ENCODE measurements around the gene COCH.

COCH gene

DNA sequence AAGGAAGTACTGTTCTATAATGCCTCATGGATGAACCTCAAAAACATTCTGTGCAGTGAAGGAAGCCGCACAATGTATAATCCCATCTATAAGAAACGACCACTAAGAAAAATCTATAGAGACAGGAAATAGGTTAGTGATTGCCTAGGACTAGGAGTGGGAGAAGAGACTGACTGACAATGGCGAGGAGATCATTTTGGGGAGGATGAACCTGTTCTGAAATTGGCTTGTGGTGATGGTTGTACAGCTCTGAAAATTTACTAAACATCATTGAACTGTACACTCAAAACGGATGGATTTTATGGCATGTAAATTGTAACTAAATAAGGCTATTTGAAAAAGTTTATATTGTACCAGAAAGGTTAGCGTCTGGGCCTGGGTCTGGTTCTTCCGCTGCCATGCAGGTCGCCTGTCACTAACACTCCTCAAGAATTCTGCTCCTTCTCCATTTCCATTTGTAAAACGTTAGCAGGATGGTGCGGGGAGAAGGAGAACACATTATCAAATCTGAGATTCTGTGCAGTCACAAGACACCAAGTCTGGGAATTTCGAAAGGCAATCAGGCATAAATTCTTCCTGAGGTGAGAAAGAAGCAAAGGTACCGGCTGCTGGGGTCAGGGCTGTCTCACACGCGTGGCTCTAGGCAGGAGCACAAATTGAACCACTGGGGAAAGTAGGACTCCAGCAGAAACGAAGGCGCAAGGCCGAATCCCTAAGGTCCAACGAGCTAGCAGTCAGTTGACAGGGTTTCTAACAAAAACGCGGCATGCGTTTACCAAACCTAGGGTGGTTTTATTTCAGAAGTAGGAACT, 845 bp upstream of the COCH start:
- no peaks in the 10 kb centered on the region for H3K4me1 ChIP-seq (ENCODE audit: low read length)
- no peak overlapping the region for H3K9ac ChIP-seq (ENCODE audit: low read length)
- peak overlapping the region; percentile 60 for H3K4me2 ChIP-seq (ENCODE audit: low read depth, low read length)

DNA sequence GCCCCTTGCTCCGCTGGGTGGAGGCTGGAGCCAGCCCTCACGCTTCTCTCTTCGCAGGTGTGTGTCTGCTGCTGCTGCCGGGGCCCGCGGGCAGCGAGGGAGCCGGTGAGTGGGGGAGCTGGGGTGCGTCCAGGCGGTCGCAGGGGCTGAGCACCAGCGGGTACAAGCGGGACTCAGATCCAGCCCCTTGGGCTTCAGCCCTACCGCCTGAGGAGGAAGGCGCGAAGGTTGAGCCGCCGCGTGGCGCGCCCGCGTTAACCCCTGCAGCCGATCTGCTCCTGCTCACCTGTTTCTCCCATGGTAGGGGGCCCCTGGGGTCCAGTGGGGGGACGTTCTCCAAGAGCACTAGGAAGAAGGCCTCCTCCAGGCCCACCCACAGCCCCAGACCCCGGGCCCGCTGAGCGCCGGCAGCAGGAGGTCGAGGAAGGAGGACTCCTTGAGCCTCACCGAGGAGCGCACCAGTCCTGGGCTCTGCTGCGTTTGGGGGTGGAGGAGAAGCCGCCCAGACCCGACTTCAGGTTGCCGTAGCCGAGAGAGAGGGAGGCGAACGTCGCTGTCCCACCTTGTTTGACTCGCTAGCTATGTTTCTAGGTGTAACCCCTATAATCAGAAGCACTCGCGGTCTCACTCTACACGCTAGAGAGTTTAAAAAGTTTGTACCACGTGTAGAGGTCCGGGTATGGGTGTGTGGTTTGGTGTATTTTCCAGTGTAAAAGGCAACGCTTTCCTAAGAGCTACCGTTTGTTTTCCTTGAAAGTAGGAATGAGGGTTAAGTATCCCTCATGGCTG, 834 bp downstream of the COCH start:
- H3K9me3 ChIP-seq (replicated peaks; ENCODE audit: insufficient read depth, low read length), result no peaks in the 10 kb centered on the region
- no peak overlapping the region for H3K27ac ChIP-seq (ENCODE audit: low read length)
- peak overlapping the region; percentile 56; the same call in 1 of the 2 replicates for H3K4me3 ChIP-seq (ENCODE audit: low read length)
- H2AFZ ChIP-seq (ENCODE audit: low read length), result peak overlapping the region; percentile 53; the same call in 1 of the 2 replicates
- H4K20me1 ChIP-seq (ENCODE audit: insufficient read depth, low read length), result no peaks in the 10 kb centered on the region
- peak overlapping the region; percentile 60; the same call in 1 of the 2 replicates for H3K4me2 ChIP-seq (ENCODE audit: low read depth, low read length)
- H3K9ac ChIP-seq (ENCODE audit: low read length), result no peak overlapping the region
- H3K79me2 ChIP-seq (ENCODE audit: low read length), result no peaks in the 10 kb centered on the region
- DNase-seq, result no peak
- TF ChIP-seq, protein P1, sequence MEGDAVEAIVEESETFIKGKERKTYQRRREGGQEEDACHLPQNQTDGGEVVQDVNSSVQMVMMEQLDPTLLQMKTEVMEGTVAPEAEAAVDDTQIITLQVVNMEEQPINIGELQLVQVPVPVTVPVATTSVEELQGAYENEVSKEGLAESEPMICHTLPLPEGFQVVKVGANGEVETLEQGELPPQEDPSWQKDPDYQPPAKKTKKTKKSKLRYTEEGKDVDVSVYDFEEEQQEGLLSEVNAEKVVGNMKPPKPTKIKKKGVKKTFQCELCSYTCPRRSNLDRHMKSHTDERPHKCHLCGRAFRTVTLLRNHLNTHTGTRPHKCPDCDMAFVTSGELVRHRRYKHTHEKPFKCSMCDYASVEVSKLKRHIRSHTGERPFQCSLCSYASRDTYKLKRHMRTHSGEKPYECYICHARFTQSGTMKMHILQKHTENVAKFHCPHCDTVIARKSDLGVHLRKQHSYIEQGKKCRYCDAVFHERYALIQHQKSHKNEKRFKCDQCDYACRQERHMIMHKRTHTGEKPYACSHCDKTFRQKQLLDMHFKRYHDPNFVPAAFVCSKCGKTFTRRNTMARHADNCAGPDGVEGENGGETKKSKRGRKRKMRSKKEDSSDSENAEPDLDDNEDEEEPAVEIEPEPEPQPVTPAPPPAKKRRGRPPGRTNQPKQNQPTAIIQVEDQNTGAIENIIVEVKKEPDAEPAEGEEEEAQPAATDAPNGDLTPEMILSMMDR (IDR thresholded peaks at IDR 0.05; ENCODE audit: low read length), result no peak
- no peak for TF ChIP-seq EZH2 (optimal IDR thresholded peaks at IDR 0.05; ENCODE audit: low read depth, low read length)
- TF ChIP-seq EZH2phosphoT487 (IDR thresholded peaks at IDR 0.05; ENCODE audit: low read length), result no peak
- no peaks in the 10 kb centered on the region for H3K27me3 ChIP-seq (replicated peaks; ENCODE audit: insufficient read depth, low read length)
- no peaks in the 10 kb centered on the region for H3F3A ChIP-seq (ENCODE audit: insufficient read depth, low read length)
- no peaks in the 10 kb centered on the region for H3K4me1 ChIP-seq (ENCODE audit: low read length)
- no peaks in the 10 kb centered on the region for H3K36me3 ChIP-seq (replicated peaks; ENCODE audit: insufficient read depth, low read length)
- no peaks in the 10 kb centered on the region for H3K9me2 ChIP-seq (replicated peaks; ENCODE audit: insufficient read depth, low read length)

More for the DNA sequence above, 845 bp upstream of the COCH start:
- Histone ChIP-seq H3K9me2 (replicated peaks; ENCODE audit: insufficient read depth, low read length) (no peaks in the 10 kb centered on the region), H3K27ac (ENCODE audit: low read length) (no peak overlapping the region), H3K36me3 (replicated peaks; ENCODE audit: insufficient read depth, low read length) (no peaks in the 10 kb centered on the region), H4K20me1 (ENCODE audit: insufficient read depth, low read length) (no peaks in the 10 kb centered on the region), H3K79me2 (ENCODE audit: low read length) (no peaks in the 10 kb centered on the region), H2AFZ (ENCODE audit: low read length) (no peak overlapping the region), H3K9me3 (replicated peaks; ENCODE audit: insufficient read depth, low read length) (no peaks in the 10 kb centered on the region), H3K4me3 (ENCODE audit: low read length) (peak overlapping the region; percentile 56; the same call in 1 of the 2 replicates), H3F3A (ENCODE audit: insufficient read depth, low read length) (no peaks in the 10 kb centered on the region), H3K27me3 (replicated peaks; ENCODE audit: insufficient read depth, low read length) (no peaks in the 10 kb centered on the region)
- DNase-seq, result no peak
- TF ChIP-seq EZH2phosphoT487 (IDR thresholded peaks at IDR 0.05; ENCODE audit: low read length) (no peak), EZH2 (optimal IDR thresholded peaks at IDR 0.05; ENCODE audit: low read depth, low read length) (no peak)
- TF ChIP-seq, protein P1 (IDR thresholded peaks at IDR 0.05; ENCODE audit: low read length), result no peak

DNA sequence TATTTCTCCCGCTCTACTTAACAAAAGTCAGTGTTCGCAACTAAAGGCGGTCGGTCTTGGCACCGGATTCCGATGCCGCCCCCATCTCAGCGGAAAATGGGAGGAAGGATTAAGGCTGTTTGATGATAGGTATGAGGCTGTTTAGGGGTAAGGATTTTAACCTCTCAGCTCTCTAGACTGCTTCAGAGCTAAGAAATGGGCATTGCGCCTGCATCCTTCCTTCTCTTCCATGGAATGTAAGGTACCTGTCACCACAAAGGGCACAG, 1.4 kb downstream of the COCH start:
- H3K36me3 ChIP-seq (replicated peaks; ENCODE audit: insufficient read depth, low read length), result no peaks in the 10 kb centered on the region
- H3K9me3 ChIP-seq (replicated peaks; ENCODE audit: insufficient read depth, low read length), result no peaks in the 10 kb centered on the region
- no peaks in the 10 kb centered on the region for H3K79me2 ChIP-seq (ENCODE audit: low read length)
- no peak for TF ChIP-seq EZH2 (optimal IDR thresholded peaks at IDR 0.05; ENCODE audit: low read depth, low read length)
- TF ChIP-seq EZH2phosphoT487 (IDR thresholded peaks at IDR 0.05; ENCODE audit: low read length), result no peak
- TF ChIP-seq, protein P1 (IDR thresholded peaks at IDR 0.05; ENCODE audit: low read length), result no peak
- H3K4me2 ChIP-seq (ENCODE audit: low read depth, low read length), result no peak overlapping the region
- H3K9me2 ChIP-seq (replicated peaks; ENCODE audit: insufficient read depth, low read length), result no peaks in the 10 kb centered on the region
- H3K27me3 ChIP-seq (replicated peaks; ENCODE audit: insufficient read depth, low read length), result no peaks in the 10 kb centered on the region
- H3F3A ChIP-seq (ENCODE audit: insufficient read depth, low read length), result no peaks in the 10 kb centered on the region
- no peak overlapping the region for H3K27ac ChIP-seq (ENCODE audit: low read length)
- no peak overlapping the region for H3K4me3 ChIP-seq (ENCODE audit: low read length)
- H4K20me1 ChIP-seq (ENCODE audit: insufficient read depth, low read length), result no peaks in the 10 kb centered on the region
- H2AFZ ChIP-seq (ENCODE audit: low read length), result no peak overlapping the region
- H3K4me1 ChIP-seq (ENCODE audit: low read length), result no peaks in the 10 kb centered on the region
- no peak for DNase-seq
- no peak overlapping the region for H3K9ac ChIP-seq (ENCODE audit: low read length)

All from MM.1S (cell line).